ENCODE results near the gene DDI2. TPM values are rescaled to one million over a fixed set of nuclear protein-coding genes. Genes with fewer than 3 reads are reported as not detected.

DDI2 gene
- total RNA-seq, 2 donors from 2014 or later, result 30.6 to 34.3 TPM

- no peaks in the 10 kb centered on the region for H3K9me3 Mint-ChIP-seq
- no peaks in the 10 kb centered on the region for H3K27me3 Mint-ChIP-seq (ENCODE audit: low read depth)
- no peak for DNase-seq
- H3K36me3 Mint-ChIP-seq (ENCODE audit: insufficient read depth in 2 of 2), result peaks cover 0 to 17% of the 10 kb centered on the region in 2 donors
- no peak overlapping the region for H3K4me3 Mint-ChIP-seq
- ATAC-seq (replicated peaks in 1 of 2), result no peak
- no peaks in the 10 kb centered on the region for H3K4me1 Mint-ChIP-seq (ENCODE audit: low read depth)
- no peak overlapping the region for H3K27ac Mint-ChIP-seq
Measured at GRCh38 chr1:15662477-15662876, 45.2 kb downstream of the DDI2 start.

GRCh38 chr1:15663925-15664324, 46.7 kb downstream of the DDI2 start:
- Mint-ChIP-seq H3K27me3 (ENCODE audit: low read depth) (no peaks in the 10 kb centered on the region), H3K9me3 (no peaks in the 10 kb centered on the region), H3K4me3 (no peak overlapping the region), H3K27ac (no peak overlapping the region), H3K4me1 (ENCODE audit: low read depth) (no peaks in the 10 kb centered on the region), H3K36me3 (ENCODE audit: insufficient read depth in 2 of 2) (peaks cover 0 to 16% of the 10 kb centered on the region in 2 donors)
- ATAC-seq (replicated peaks in 1 of 2), result no peak
- no peak for DNase-seq

GRCh38 chr1:15667362-15667761, 50.1 kb downstream of the DDI2 start:
- no peak for DNase-seq
- no peak overlapping the region for H3K4me3 Mint-ChIP-seq
- H3K27me3 Mint-ChIP-seq (ENCODE audit: low read depth), result no peaks in the 10 kb centered on the region
- no peaks in the 10 kb centered on the region for H3K9me3 Mint-ChIP-seq
- H3K27ac Mint-ChIP-seq, result no peak overlapping the region
- no peaks in the 10 kb centered on the region for H3K4me1 Mint-ChIP-seq (ENCODE audit: low read depth)
- no peak for ATAC-seq (replicated peaks in 1 of 2)
- H3K36me3 Mint-ChIP-seq (ENCODE audit: insufficient read depth in 2 of 2), result no peaks in the 10 kb centered on the region

GRCh38 chr1:15668089-15668754, 51.0 kb downstream of the DDI2 start:
- DNase-seq (no peak), ATAC-seq (replicated peaks in 1 of 2) (no peak)
- no peaks in the 10 kb centered on the region for H3K9me3 Mint-ChIP-seq
- no peak overlapping the region for H3K27ac Mint-ChIP-seq
- H3K4me3 Mint-ChIP-seq, result no peak overlapping the region
- no peaks in the 10 kb centered on the region for H3K36me3 Mint-ChIP-seq (ENCODE audit: insufficient read depth in 2 of 2)
- H3K4me1 Mint-ChIP-seq (ENCODE audit: low read depth), result no peaks in the 10 kb centered on the region
- no peaks in the 10 kb centered on the region for H3K27me3 Mint-ChIP-seq (ENCODE audit: low read depth)

- ATAC-seq (replicated peaks in 1 of 2) (no peak), DNase-seq (no peak)
- H3K4me3 Mint-ChIP-seq, result no peak overlapping the region
- no peak overlapping the region for H3K27ac Mint-ChIP-seq
- no peaks in the 10 kb centered on the region for H3K27me3 Mint-ChIP-seq (ENCODE audit: low read depth)
- no peaks in the 10 kb centered on the region for H3K9me3 Mint-ChIP-seq
- H3K4me1 Mint-ChIP-seq (ENCODE audit: low read depth), result no peaks in the 10 kb centered on the region
- no peaks in the 10 kb centered on the region for H3K36me3 Mint-ChIP-seq (ENCODE audit: insufficient read depth in 2 of 2)
Measured at GRCh38 chr1:15669074-15669473, 51.8 kb downstream of the DDI2 start.

GRCh38 chr1:15669864-15670263, 52.6 kb downstream of the DDI2 start:
- Mint-ChIP-seq H3K4me3 (no peak overlapping the region), H3K27me3 (ENCODE audit: low read depth) (no peaks in the 10 kb centered on the region), H3K4me1 (ENCODE audit: low read depth) (no peaks in the 10 kb centered on the region), H3K36me3 (ENCODE audit: insufficient read depth in 2 of 2) (no peaks in the 10 kb centered on the region), H3K27ac (no peak overlapping the region), H3K9me3 (no peaks in the 10 kb centered on the region)
- no peak for ATAC-seq (replicated peaks in 1 of 2)
- DNase-seq, result no peak

GRCh38 chr1:15671430-15671829, 54.2 kb downstream of the DDI2 start:
- Mint-ChIP-seq H3K9me3 (no peaks in the 10 kb centered on the region), H3K36me3 (ENCODE audit: insufficient read depth in 2 of 2) (no peaks in the 10 kb centered on the region), H3K27me3 (ENCODE audit: low read depth) (no peaks in the 10 kb centered on the region), H3K27ac (peak overlapping the region; percentile 60), H3K4me3 (no peak overlapping the region), H3K4me1 (ENCODE audit: low read depth) (no peaks in the 10 kb centered on the region)
- no peak for DNase-seq
- no peak for ATAC-seq (replicated peaks in 1 of 2)

- Mint-ChIP-seq H3K4me3 (no peak overlapping the region), H3K4me1 (ENCODE audit: low read depth) (peaks cover 9% of the 10 kb centered on the region), H3K27ac (no peak overlapping the region), H3K27me3 (ENCODE audit: low read depth) (no peaks in the 10 kb centered on the region), H3K36me3 (ENCODE audit: insufficient read depth in 2 of 2) (no peaks in the 10 kb centered on the region), H3K9me3 (no peaks in the 10 kb centered on the region)
- ATAC-seq (replicated peaks in 1 of 2), result no peak
- no peak for DNase-seq
Measured at GRCh38 chr1:15674386-15675159, 57.3 kb downstream of the DDI2 start.

GRCh38 chr1:15676010-15676409, 58.8 kb downstream of the DDI2 start:
- ATAC-seq (replicated peaks in 1 of 2) (no peak), DNase-seq (no peak)
- Mint-ChIP-seq H3K4me1 (ENCODE audit: low read depth) (peaks cover 23% of the 10 kb centered on the region), H3K4me3 (no peak overlapping the region), H3K27ac (no peak overlapping the region), H3K27me3 (ENCODE audit: low read depth) (no peaks in the 10 kb centered on the region), H3K36me3 (ENCODE audit: insufficient read depth in 2 of 2) (no peaks in the 10 kb centered on the region), H3K9me3 (no peaks in the 10 kb centered on the region)

GRCh38 chr1:15676688-15677661, 59.7 kb downstream of the DDI2 start:
- peaks cover 32% of the 10 kb centered on the region for H3K4me1 Mint-ChIP-seq (ENCODE audit: low read depth)

GRCh38 chr1:15678578-15678977, 61.3 kb downstream of the DDI2 start:
- Mint-ChIP-seq H3K36me3 (ENCODE audit: insufficient read depth in 2 of 2) (no peaks in the 10 kb centered on the region), H3K9me3 (no peaks in the 10 kb centered on the region), H3K4me3 (no peak overlapping the region), H3K4me1 (ENCODE audit: low read depth) (peaks cover 32% of the 10 kb centered on the region), H3K27ac (no peak overlapping the region), H3K27me3 (ENCODE audit: low read depth) (no peaks in the 10 kb centered on the region)
- DNase-seq, result peak in 1 of 2 donors; percentile 21
- ATAC-seq (replicated peaks in 1 of 2), result peak; percentile 47 to 68

More at GRCh38 chr1:15676688-15677661, 59.7 kb downstream of the DDI2 start:
- Mint-ChIP-seq H3K9me3 (no peaks in the 10 kb centered on the region), H3K27me3 (ENCODE audit: low read depth) (no peaks in the 10 kb centered on the region), H3K4me3 (no peak overlapping the region), H3K36me3 (ENCODE audit: insufficient read depth in 2 of 2) (no peaks in the 10 kb centered on the region), H3K27ac (no peak overlapping the region)
- no peak for ATAC-seq (replicated peaks in 1 of 2)
- no peak for DNase-seq

GRCh38 chr1:15680131-15680530, 62.9 kb downstream of the DDI2 start:
- Mint-ChIP-seq H3K4me1 (ENCODE audit: low read depth) (peaks cover 34% of the 10 kb centered on the region), H3K9me3 (no peaks in the 10 kb centered on the region), H3K27me3 (ENCODE audit: low read depth) (no peaks in the 10 kb centered on the region), H3K36me3 (ENCODE audit: insufficient read depth in 2 of 2) (peaks cover 0 to 1% of the 10 kb centered on the region in 2 donors), H3K27ac (no peak overlapping the region), H3K4me3 (peak overlapping the region; percentile 3 to 27)
- DNase-seq (peak in 1 of 2 donors; percentile 43), ATAC-seq (replicated peaks in 1 of 2) (peak; percentile 16 to 18)

All from activated T-cell treated with anti-CD3 and anti-CD28 coated beads, Interleukin-2, amount 50 U/mL, for 72 hours (primary cell).